ENCODE results near the gene PRSS23. TPM values are rescaled to one million over a fixed set of nuclear protein-coding genes. Genes with fewer than 3 reads are reported as not detected.

The PRSS23 gene
- total RNA-seq, 2 experiments from 2014 or later, result 0.05 TPM; not detected in 1

DNA sequence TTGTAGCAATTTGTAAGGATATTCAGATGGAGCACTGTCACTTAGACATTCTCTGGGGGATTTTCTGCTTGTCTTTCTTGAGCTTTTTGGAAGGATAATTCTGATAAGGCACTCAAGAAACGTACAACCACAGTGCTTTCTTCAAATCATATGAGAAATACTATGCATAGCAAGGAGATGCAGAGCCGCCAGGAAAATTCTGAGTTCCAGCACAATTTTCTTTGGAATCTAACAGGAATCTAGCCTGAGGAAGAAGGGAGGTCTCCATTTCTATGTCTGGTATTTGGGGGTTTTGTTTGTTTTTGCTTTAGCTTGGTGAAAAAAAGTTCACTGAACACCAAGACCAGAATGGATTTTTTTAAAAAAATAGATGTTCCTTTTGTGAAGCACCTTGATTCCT, 9.9 kb downstream of the PRSS23 start:
- H3K27ac Mint-ChIP-seq, result no peak overlapping the region

DNA sequence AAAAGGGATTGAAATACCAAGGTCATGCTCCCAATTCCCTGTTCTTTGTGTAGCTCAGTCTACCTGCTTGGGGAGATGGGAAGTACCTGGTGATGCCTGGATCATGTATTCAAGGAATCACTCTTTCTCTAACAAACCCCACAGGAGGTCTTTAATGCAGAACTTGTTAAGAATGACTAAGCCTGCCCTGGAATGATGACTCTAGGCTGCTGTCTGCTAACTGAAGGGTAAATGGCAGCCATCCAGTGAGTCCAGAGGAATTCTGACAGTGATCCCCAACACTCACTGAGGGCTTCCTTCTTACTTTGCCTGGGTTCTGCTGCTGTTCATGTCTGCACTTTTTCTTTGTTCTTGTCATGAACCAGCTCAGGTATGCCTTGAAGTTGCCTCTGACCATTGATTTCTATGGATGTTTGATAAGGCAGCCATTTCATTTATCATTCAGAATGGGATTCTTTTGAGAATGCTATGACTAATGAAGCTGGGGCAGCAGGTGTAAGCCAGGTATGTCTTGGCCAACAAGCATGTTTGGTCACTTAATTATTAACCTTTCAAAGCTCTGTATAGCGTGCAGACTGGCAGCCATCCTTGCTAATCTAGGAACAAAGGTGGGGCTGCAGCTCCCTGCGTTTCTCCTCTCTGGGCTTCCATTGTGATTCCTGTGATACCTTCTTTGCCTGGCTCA, 11.4 kb downstream of the PRSS23 start:
- ATAC-seq (ENCODE audit: poor library complexity) (no peak), DNase-seq (no peak)
- Mint-ChIP-seq H3K9me3 (no peaks in the 10 kb centered on the region), H3K27ac (no peak overlapping the region), H3K4me1 (ENCODE audit: low read depth) (no peaks in the 10 kb centered on the region), H3K4me3 (no peak overlapping the region), H3K27me3 (peaks cover 7% of the 10 kb centered on the region), H3K36me3 (ENCODE audit: low read depth) (no peaks in the 10 kb centered on the region)
- H3K4me1 ChIP-seq (ENCODE audit: insufficient read depth, low read length), result no peaks in the 10 kb centered on the region
- no peaks in the 10 kb centered on the region for H3K36me3 ChIP-seq (ENCODE audit: insufficient read depth, low read length)
- ChIA-PET CTCF (no interaction called here), POLR2A (no interaction called here)
- TF ChIP-seq, protein P1, sequence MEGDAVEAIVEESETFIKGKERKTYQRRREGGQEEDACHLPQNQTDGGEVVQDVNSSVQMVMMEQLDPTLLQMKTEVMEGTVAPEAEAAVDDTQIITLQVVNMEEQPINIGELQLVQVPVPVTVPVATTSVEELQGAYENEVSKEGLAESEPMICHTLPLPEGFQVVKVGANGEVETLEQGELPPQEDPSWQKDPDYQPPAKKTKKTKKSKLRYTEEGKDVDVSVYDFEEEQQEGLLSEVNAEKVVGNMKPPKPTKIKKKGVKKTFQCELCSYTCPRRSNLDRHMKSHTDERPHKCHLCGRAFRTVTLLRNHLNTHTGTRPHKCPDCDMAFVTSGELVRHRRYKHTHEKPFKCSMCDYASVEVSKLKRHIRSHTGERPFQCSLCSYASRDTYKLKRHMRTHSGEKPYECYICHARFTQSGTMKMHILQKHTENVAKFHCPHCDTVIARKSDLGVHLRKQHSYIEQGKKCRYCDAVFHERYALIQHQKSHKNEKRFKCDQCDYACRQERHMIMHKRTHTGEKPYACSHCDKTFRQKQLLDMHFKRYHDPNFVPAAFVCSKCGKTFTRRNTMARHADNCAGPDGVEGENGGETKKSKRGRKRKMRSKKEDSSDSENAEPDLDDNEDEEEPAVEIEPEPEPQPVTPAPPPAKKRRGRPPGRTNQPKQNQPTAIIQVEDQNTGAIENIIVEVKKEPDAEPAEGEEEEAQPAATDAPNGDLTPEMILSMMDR (IDR thresholded peaks at IDR 0.05), result no peak
- H3K4me3 ChIP-seq (ENCODE audit: low read length), result no peak overlapping the region
- no peaks in the 10 kb centered on the region for H3K9me3 ChIP-seq (ENCODE audit: control insufficient read depth in 1 of 2, insufficient read depth in 1 of 2, low read length in 2 of 2)
- no peak overlapping the region for H3K27ac ChIP-seq (ENCODE audit: low read depth in 1 of 2, low read length in 2 of 2)
- no peaks in the 10 kb centered on the region for H3K27me3 ChIP-seq (ENCODE audit: control insufficient read depth in 1 of 2, insufficient read depth in 2 of 2, low read length in 2 of 2)
- intact Hi-C loops (cut with DNase I, micrococcal nuclease), result no loop called here

More for the DNA sequence above, 9.9 kb downstream of the PRSS23 start:
- Histone ChIP-seq H3K27me3 (ENCODE audit: control insufficient read depth in 1 of 2, insufficient read depth in 2 of 2, low read length in 2 of 2) (no peaks in the 10 kb centered on the region), H3K9me3 (ENCODE audit: control insufficient read depth in 1 of 2, insufficient read depth in 1 of 2, low read length in 2 of 2) (no peaks in the 10 kb centered on the region), H3K4me3 (ENCODE audit: low read length) (no peak overlapping the region), H3K4me1 (ENCODE audit: insufficient read depth, low read length) (no peaks in the 10 kb centered on the region), H3K36me3 (ENCODE audit: insufficient read depth, low read length) (no peaks in the 10 kb centered on the region), H3K27ac (ENCODE audit: low read depth in 1 of 2, low read length in 2 of 2) (no peak overlapping the region)
- no peaks in the 10 kb centered on the region for H3K9me3 Mint-ChIP-seq
- POLR2A ChIA-PET, result no interaction called here
- no peaks in the 10 kb centered on the region for H3K4me1 Mint-ChIP-seq (ENCODE audit: low read depth)
- H3K36me3 Mint-ChIP-seq (ENCODE audit: low read depth), result no peaks in the 10 kb centered on the region
- peaks cover under 1% of the 10 kb centered on the region for H3K27me3 Mint-ChIP-seq
- TF ChIP-seq, protein P1 (IDR thresholded peaks at IDR 0.05), result no peak
- intact Hi-C loops (cut with DNase I, micrococcal nuclease), result no loop called here
- no peak for ATAC-seq (ENCODE audit: poor library complexity)
- no peak overlapping the region for H3K4me3 Mint-ChIP-seq
- CTCF ChIA-PET, result no interaction called here
- DNase-seq, result no peak

DNA sequence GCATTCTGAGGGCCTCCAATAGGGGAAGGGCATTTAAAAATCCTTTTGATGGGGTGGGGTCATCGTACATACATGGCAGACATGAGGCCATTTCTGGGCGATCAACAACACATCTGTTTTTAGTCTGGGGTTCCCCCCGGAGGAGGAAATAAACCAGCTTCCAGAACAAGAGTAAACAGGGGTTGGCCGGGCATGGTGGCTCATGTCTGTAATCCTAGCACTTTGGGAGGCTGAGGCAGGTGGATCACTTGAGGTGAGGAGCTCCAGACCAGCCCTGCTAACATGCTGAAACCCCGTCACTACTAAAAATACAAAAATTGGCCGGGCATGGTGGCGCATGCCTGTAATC, 12.0 kb downstream of the PRSS23 start:
- ChIA-PET CTCF (interaction anchor here (0.8 kb wide), 1 partner anchor 97 kb away, joined by 3 read pairs; no protein-coding TSS in a partner anchor), POLR2A (no interaction called here)
- H3K9me3 ChIP-seq (ENCODE audit: control insufficient read depth in 1 of 2, insufficient read depth in 1 of 2, low read length in 2 of 2), result no peaks in the 10 kb centered on the region
- Mint-ChIP-seq H3K4me1 (ENCODE audit: low read depth) (no peaks in the 10 kb centered on the region), H3K4me3 (no peak overlapping the region), H3K27ac (no peak overlapping the region), H3K9me3 (no peaks in the 10 kb centered on the region), H3K27me3 (peaks cover 7% of the 10 kb centered on the region), H3K36me3 (ENCODE audit: low read depth) (no peaks in the 10 kb centered on the region)
- TF ChIP-seq, protein P1 (IDR thresholded peaks at IDR 0.05), result no peak
- no peak overlapping the region for H3K27ac ChIP-seq (ENCODE audit: low read depth in 1 of 2, low read length in 2 of 2)
- DNase-seq, result no peak
- intact Hi-C loops (cut with DNase I, micrococcal nuclease), result no loop called here
- no peaks in the 10 kb centered on the region for H3K27me3 ChIP-seq (ENCODE audit: control insufficient read depth in 1 of 2, insufficient read depth in 2 of 2, low read length in 2 of 2)
- H3K36me3 ChIP-seq (ENCODE audit: insufficient read depth, low read length), result no peaks in the 10 kb centered on the region
- no peaks in the 10 kb centered on the region for H3K4me1 ChIP-seq (ENCODE audit: insufficient read depth, low read length)
- no peak overlapping the region for H3K4me3 ChIP-seq (ENCODE audit: low read length)
- ATAC-seq (ENCODE audit: poor library complexity), result no peak
